Upper lobe of left lung (tissue), 4 donors: ENCODE data around the gene TXNDC2.
"Not testable (repeated sequence)": the region's sequence is repeated elsewhere in the genome, so short reads cannot be mapped to it uniquely, and the experiment has no call there.

Experiments used
- CTCF ChIP-seq, 6 experiments: fragments of 450-650 bp in 4 of 6; fragments of 200-600 bp in 2 of 6; sonication (generic) in 2 of 6; IDR thresholded peaks; one replicate each; pipeline ENCODE4 v1.5.1; 2016 to 2019; ENCODE audit warnings: antibody characterized with exemption in 6 of 6
- EP300 ChIP-seq, 4 donors: sonication (generic); formaldehyde crosslinking; IDR thresholded peaks; one replicate each; pipeline ENCODE4 v1.5.1; 2017; ENCODE audit warnings: antibody characterized with exemption in 4 of 4, control low read depth in 2 of 4
- POLR2A ChIP-seq, 4 donors: fragments of 450-650 bp; IDR thresholded peaks; one replicate each; pipeline ENCODE4 v1.5.1; 2016 to 2017; ENCODE audit warnings: antibody characterized with exemption in 4 of 4, mild to moderate bottlenecking in 2 of 4
- POLR2AphosphoS5 ChIP-seq, 2 donors: sonication (generic); formaldehyde crosslinking; IDR thresholded peaks; one replicate each; pipeline ENCODE4 v1.5.1; 2017; ENCODE audit warnings: antibody characterized with exemption in 2 of 2

- TF ChIP-seq CTCF, POLR2A, EP300, POLR2AphosphoS5 (IDR thresholded peaks at IDR 0.05): not testable (repeated sequence)
These were observed 16.5 kb downstream of the TXNDC2 start for GRCh38 chr18:9902264-9902663.
